GM12874 (cell line): ENCODE results near the gene FAP.

ENCODE experiments used
- TF ChIP-seq, protein P1 (sequence below): IDR thresholded peaks from 2 replicates; pipeline ENCODE4 v1.5.1; 2011; ENCODE audit warnings: low read depth, mild to moderate bottlenecking, control low read depth, low read length, moderate library complexity; ENCODE audit not compliant: insufficient read depth

FAP gene

GRCh38 chr2:162174746-162175145 lies 68.5 kb downstream of the FAP start:
- TF ChIP-seq, protein P1, sequence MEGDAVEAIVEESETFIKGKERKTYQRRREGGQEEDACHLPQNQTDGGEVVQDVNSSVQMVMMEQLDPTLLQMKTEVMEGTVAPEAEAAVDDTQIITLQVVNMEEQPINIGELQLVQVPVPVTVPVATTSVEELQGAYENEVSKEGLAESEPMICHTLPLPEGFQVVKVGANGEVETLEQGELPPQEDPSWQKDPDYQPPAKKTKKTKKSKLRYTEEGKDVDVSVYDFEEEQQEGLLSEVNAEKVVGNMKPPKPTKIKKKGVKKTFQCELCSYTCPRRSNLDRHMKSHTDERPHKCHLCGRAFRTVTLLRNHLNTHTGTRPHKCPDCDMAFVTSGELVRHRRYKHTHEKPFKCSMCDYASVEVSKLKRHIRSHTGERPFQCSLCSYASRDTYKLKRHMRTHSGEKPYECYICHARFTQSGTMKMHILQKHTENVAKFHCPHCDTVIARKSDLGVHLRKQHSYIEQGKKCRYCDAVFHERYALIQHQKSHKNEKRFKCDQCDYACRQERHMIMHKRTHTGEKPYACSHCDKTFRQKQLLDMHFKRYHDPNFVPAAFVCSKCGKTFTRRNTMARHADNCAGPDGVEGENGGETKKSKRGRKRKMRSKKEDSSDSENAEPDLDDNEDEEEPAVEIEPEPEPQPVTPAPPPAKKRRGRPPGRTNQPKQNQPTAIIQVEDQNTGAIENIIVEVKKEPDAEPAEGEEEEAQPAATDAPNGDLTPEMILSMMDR, result no peak

DNA sequence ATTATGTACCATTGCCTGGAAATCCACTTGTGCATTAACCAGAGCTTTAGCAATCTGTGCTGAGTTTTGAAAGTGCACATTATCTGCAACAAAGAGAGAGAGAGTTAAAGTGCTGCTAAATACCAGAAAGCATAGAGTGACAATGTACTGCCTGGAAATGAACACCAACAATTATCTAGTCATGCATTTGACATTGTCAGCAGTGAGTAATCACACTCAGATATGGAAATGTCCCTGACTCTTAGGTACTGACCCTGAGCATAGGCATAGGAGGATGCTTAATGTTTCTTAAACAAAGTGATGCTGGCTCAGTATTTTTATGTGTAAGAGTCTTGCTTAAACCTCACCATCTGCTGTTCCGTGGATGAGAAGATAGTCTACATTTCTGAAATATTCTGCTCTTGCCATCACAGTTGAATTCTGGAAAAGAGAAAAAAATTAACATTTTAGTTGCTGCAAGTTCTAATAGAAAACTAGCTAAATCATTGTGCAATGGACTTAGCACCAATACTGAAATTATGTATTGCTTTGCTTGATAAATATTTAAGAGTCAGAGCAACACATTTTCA lies 70.4 kb downstream of the FAP start:
- TF ChIP-seq, protein P1, result no peak

GRCh38 chr2:162166745-162167144 lies 76.5 kb downstream of the FAP start:
- TF ChIP-seq, protein P1, result no peak

- TF ChIP-seq, protein P1, result no peak
Observed at GRCh38 chr2:162166174-162166573, 77.1 kb downstream of the FAP start.

DNA sequence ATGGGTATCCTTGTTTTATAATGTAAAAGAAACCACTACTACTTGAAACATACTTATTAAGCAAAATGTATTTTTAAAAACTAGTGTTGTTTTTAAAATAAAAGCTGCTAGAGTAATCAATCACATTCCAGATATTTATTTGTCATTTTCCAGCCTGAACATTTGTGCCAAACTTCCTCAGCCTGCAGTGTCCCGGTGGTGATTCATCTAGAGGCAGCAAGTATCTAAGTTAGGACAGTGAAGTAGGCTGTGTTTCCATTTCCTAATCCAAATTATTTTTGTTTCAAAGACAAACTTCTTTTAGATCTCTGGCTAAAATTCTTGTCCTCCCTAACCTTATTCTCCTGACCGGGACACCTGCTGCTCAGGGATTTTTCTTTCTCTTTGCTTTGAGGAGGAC lies 78.4 kb downstream of the FAP start:
- TF ChIP-seq, protein P1, result no peak

DNA sequence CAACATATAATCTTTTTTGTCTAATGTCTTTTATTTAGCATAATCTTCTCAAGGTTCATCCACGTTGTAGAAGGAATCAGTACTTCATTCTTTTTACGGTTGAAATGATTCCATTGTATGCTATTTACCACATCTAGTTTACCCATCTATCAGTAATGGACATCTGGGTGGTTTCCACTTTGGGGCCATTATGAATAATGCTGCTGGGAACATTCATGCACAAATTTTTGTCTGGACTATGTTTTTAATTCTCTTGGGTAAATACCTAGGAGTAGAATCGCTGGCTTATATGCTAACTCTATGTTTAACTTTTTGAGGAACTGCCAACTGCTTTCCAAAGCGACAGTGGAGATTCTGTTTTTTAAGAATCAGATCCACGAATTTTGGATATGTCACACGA lies 83.8 kb downstream of the FAP start:
- TF ChIP-seq, protein P1, result no peak

DNA sequence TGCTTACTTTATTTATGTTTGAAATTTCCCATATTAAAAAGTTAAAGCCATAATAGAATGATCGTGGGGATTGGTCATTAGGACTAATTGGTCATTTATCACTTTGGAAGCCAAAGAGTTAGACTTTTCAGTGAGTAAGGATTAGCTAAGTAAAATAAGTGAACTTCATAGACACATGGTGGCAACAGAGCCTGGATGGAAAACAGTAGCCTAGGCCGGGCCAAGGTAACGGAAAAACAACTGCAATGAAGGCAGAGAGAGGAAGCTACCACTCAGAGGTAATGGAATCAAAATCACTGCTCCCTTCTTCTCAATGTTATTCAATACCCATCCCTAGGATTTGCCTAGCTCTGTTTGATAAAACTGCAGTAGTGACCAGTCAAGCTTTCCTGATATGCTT lies 87.1 kb downstream of the FAP start:
- TF ChIP-seq, protein P1, result no peak
